Activated CD8-positive, alpha-beta memory T cell treated with anti-CD3 and anti-CD28 coated beads, Interleukin-2, amount 50 U/mL, for 1 hour (primary cell): Measurements from ENCODE around the gene PDGFC.
"Not testable (repeated sequence)": the region's sequence is repeated elsewhere in the genome, so short reads cannot be mapped to it uniquely, and the experiment has no call there.

Experiments
- DNase-seq: peaks from one replicate; pipeline ENCODE4 v3.0.0-alpha.2; 2020; ENCODE audit errors: extremely low read depth

The PDGFC gene

DNA sequence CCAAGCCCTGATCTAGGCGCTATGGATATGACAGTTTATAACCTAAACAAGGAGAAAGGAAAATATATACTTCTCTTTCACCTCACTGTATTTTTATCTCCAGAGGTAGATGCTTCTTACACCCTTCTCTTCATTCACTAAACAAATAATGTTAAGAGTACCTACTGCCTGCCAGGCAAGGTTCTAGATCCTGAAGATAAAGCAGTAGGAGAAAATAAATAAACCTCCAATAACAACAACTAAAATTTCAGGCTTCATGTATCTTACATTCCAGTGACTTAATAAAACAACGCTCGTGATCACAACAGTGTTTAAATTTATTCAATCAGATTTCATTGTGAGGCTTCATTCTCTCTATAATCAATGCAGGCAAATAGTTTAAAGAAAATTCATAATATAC lies 20.7 kb downstream of the PDGFC start:
- DNase-seq = no peak

DNA sequence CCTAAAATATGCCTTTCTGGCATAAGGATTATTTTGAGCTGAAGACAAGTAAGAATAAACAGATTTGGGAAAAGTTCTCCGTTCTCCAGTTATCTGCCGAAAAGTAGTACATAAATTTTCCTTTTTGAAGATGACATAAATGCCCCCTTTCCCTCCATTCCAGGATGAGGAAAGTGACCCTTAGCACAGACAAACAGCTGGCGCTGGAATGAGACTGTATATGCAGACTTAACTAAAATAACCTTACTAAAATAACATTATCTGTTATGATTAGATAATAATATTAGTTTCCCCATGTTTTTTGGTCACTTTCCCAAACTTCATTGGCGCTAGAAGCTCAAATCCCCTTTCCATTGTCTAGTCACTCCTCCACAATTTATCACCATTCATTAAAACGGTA lies 21.5 kb downstream of the PDGFC start:
- DNase-seq = no peak

- DNase-seq = no peak
These were observed 22.2 kb downstream of the PDGFC start for GRCh38 chr4:156949373-156949814.

DNA sequence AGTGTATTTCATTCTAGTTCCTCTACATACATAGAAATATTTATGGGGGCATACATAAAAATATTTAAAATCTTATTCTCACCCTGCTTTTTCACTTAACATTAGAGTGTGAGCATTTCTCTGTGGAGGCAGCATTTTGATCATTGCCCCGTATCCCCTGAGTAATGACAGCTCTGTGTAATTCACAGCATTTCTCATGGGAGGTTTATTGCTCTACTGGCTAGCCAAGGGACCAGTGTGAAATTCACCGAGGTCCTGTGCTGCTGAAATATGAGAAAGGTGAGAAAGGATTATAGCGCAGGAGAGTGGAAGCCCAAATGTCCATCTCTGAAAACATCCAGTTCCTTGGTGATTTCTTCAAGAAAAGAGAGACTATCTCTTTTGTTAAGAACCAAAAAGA lies 22.9 kb downstream of the PDGFC start:
- no peak for DNase-seq

DNA sequence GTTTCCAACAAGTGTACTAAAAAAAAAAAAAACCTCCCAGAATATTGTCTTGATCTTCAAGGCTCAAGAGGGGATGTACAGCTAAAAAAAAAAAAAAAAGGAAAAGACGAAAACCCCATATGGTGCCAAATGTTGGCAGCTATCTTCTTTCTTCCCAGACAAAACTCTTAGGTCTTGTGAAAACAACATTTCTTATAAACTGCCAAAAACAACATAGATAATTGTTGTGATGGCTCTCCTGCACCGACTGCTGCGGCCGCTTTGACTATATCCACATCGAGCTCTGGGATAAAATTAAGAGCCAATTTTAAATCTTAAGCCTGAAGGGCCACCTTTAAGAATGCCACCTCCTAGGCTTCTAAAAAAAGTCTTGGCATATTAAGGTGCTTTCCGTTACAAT lies 23.5 kb downstream of the PDGFC start:
- no peak for DNase-seq

DNA sequence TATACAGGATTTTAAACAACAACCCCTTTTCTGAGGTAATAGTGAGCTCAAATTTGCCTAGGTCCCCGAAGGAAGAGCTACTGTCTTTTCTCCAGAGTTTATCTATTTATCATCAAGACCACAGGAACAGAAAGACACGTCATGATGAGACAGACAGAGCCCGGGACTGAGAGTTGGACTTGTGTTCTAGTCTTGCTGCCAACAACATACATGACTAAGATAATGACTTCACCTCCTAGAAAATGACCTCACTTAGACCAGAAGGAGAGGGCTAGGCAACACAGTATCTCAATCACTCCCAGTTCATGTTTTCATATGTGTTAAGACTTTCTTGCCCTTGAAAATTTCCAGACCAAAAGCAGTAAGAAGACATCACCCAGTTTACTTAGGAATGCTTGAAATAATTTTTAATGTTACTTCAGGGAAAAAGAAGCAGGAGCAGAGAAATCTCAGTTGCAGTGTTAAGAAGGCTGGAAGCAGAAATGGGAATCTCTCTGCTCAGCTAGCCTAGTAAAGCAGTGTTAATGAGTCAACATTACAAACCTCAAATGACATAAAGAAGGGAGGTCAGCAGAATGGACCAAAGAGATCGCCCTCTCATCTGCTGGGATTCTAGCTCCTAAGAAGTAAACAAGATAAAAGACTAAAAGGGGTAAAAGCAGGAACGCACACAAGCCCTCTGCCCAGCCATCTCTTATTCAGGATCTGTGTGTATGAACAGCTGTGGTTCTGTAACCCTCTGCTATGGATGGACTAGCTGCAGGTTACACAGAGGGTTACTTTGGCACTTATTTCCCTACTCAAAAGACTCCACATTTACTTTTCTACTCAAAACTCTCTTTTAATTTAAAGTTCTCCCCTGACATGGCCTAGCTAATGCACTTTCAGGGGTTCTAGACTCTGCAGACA lies 24.8 kb downstream of the PDGFC start:
- DNase-seq = no peak

GRCh38 chr4:156945532-156945931 lies 26.1 kb downstream of the PDGFC start:
- DNase-seq = no peak

DNA sequence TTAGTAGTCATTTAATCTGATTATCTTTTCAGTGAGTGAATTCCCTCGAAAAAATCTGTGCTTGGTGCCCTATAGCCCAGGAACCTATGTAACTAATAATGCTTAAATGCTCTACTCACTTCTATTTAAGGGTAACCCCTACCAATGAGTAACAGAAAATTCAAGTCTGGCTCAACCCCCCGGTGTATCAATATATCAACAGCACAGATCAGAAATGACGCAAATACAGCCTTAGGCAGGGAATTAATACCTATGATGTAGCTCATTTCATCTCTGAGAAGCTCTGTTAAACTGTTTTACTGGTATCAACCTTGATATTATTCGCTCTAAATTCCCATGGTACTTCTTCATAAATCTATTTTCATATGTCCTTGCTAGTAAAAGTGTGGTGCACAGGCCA lies 28.6 kb downstream of the PDGFC start:
- no peak for DNase-seq

DNA sequence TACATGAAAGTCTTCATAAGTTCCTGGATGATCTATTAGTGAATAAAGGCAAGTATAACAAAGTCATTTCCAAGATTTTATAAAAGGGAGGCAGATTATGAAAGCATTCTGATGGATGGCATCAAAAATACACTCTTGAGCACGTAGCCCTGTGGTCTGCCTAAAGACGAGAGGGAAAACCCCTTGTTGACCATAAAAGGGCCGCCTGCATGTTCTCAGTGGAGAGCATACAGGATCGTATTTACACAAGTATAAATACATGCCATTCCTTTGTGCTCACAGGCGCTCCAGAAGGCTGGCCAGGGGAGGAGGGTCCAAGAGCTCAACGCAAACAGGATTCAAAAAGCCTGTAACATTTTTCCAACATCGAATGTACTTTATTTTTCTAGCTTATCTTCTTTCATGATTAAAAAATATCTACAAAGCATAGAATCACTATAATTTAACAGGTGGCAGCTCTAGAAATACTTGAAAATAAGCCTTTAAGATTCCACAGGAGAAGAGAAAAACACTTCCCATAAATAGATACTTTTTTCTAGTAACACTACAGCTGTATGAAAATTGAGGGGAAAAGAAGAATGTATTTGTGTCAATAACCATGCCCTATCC lies 29.6 kb downstream of the PDGFC start:
- DNase-seq = no peak

- DNase-seq = no peak
These were observed 31.8 kb downstream of the PDGFC start for GRCh38 chr4:156939801-156940200.

GRCh38 chr4:156939139-156939538 lies 32.5 kb downstream of the PDGFC start:
- no peak for DNase-seq

GRCh38 chr4:156934259-156934635 lies 37.4 kb downstream of the PDGFC start:
- no peak for DNase-seq

DNA sequence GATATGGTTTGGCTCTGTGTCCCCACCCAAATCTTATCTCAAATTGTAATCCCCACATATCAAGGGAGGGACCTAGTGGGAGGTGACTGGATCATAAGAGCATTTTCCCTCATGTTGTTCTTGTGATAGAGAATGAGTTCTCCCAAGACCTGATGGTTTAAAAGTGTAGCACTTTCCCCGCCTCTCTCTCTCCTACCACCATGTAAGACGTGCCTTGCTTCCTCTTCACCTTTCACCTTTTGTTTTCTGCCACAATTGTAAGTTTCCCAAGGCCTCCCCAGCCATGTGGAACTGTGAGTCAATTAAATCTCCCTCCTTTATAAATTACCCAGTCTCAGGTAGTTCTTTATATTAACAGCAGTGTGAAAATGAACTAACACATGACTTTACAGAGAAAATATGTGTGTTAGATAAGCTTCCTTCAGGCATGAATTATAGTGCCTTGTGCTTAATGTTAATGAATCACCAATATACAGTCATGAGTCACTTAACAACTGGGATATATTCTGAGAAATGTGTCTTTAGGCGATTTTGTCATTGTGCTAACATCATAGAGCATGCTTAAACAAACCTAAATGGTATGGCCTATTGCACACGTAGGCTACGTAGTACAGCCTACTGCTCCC lies 37.9 kb downstream of the PDGFC start:
- no peak for DNase-seq

DNA sequence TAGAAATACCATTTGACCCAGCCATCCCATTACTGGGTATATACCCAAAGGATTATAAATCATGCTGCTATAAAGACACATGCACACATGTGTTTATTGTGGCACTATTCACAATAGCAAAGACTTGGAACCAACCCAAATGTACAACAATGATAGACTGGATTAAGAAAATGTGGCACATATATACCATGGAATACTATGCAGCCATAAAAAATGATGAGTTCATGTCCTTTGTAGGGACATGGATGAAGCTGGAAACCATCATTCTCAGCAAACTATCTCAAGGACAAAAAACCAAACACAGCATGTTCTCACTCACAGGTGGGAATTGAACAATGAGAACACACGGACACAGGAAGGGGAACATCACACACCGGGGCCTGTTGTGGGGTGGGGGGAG lies 39.2 kb downstream of the PDGFC start:
- not testable (repeated sequence) for DNase-seq

- no peak for DNase-seq
These were observed 40.3 kb downstream of the PDGFC start for GRCh38 chr4:156931267-156931666.

DNA sequence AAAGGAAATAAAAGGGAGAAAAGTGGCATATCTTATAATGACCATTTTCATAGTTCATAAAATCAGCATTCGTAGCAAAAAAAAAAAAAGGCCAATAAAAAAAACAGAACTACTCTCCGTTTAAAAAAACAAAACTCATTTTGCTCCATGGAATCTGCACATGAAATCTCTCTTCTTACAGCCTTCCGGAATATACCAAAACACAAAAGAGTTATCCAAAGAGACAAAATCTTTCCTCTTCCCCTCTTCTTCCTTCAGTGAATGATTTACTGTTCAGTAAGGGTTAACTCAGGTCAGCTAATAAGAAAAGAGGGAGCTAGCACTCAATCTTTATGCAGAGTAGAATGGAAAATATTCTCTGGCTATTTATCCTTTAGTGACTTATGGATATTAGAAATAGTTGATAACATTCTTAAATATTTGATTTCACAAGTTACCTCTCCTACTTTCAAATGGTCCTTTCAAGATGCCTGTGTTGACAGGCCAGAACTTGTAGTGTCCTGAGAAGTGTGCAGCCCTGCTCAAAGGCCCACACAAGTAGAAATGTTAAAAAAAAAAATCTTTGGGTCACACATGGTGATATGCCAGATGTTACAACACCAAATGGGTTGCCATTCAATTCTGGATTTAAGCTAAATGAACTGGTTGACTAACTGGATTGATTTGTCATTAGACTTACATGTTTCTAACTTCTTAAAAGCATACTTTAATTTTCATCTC lies 42.1 kb downstream of the PDGFC start:
- DNase-seq = no peak

DNA sequence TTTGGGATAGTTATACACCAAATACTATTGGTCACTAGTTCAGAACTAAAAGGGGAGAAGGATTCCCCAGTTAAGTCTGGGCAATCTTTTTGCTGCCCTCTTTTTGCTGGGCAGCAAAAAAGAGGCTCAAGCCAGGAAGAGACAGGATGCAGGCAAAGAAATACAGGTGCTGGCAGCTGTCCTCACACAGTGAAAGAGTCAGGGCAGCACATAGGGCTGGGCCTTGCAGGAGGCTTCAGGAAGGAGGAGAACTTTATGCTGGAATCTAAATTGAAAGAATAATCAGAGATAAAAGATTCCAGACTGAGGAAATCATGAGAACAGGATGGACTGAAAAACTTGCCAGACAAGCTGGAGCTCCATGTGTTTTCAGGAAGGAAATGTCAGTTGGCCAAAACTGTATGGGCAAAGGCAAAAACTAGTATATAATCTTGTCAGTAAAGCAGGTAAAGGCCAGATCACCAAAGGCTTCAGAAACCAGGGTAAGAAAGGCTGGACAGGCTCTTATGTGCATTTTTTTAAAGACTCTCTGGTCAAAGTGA lies 46.8 kb downstream of the PDGFC start:
- DNase-seq = no peak

DNA sequence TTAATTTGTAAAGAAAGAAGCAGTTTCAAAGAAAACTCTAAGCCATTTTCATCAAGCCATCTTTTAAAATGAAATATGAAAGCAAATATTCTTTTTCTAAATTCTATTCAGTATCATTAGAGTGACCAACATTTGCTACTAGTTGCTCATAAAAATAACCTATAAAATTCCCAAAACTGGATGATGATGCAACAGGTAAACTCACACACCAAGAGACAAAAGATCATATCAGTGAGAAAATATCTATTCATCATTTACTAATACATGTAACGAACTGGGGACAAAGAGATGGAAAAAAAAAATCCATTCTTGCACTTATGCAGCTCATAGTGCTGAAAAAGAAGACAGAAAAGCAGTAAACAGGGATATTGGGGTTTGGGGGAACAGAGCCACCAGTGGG lies 48.1 kb downstream of the PDGFC start:
- no peak for DNase-seq

DNA sequence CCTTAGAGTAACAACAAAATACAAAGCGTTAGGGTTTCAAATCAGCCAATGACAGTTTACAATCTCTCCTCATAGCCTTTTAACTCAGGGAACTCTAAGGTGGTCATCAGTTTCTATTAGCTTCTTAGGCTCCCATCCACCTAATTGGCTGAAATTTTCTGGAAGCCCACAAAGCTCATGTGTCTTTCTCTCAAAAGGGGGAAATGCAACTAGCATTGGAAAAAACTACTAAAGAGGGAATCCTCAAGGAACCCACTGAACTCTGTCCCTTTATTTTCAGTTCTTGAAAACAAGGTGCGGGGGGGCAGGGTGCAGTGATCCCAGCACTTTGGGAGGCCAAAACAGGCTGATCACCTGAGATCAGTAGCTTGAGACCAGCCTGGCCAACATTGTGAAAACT lies 56.4 kb downstream of the PDGFC start:
- DNase-seq = no peak

- no peak for DNase-seq
These were observed 58.4 kb downstream of the PDGFC start for GRCh38 chr4:156913234-156913633.

DNA sequence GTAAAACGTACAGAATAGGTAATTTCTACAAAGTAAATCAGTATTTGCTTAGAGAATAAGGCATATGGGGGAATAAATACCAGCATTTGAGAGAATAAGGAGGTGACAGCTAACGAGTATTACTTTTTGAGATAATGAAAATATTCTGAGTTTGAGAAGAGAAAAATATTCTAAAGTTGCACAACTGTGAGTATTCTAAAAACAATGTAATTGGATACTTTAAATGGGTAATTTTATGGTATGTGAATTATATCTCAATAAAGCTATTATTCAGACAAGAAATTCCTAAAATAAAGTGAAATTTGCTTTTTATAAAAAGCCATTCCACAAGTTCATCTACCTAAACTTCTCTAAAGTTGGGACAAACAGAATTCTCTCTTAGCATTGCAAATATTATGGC lies 62.6 kb downstream of the PDGFC start:
- no peak for DNase-seq

GRCh38 chr4:156906325-156906724 lies 65.3 kb downstream of the PDGFC start:
- DNase-seq = no peak
